NCI-H82 treated with DMSO at 0.1 percent for 48 hours (cell line): Measurements from ENCODE around the gene SORCS1.

Source experiments
- DNase-seq: peaks from one replicate; lab custom pipeline; 2025; ENCODE audit not compliant: unreplicated experiment; lab: John Stamatoyannopoulos, UW

Gene SORCS1

GRCh38 chr10:107163881-107164861, at the start of gene SORCS1:
Gene SORCS1, minus strand, starts transcription at chr10:107164706.
- no peak for DNase-seq

GRCh38 chr10:107214261-107214660, 49.8 kb upstream of the SORCS1 start:
- DNase-seq: no peak

GRCh38 chr10:107213861-107214260, 49.4 kb upstream of the SORCS1 start:
- no peak for DNase-seq

- no peak for DNase-seq
These were observed 42.3 kb upstream of the SORCS1 start for GRCh38 chr10:107206833-107207232.

- no peak for DNase-seq
These were observed 5.0 kb upstream of the SORCS1 start for GRCh38 chr10:107169516-107169915.

GRCh38 chr10:107168738-107169137, 4.2 kb upstream of the SORCS1 start:
- DNase-seq: no peak

GRCh38 chr10:107166403-107166802, 1.9 kb upstream of the SORCS1 start:
- DNase-seq: no peak

GRCh38 chr10:107164992-107165391, 486 bp upstream of the SORCS1 start:
- no peak for DNase-seq

- no peak for DNase-seq
These were observed 1.2 kb downstream of the SORCS1 start for GRCh38 chr10:107163076-107163855.

GRCh38 chr10:107160866-107161265, 3.6 kb downstream of the SORCS1 start:
- DNase-seq: no peak

- no peak for DNase-seq
These were observed 4.6 kb downstream of the SORCS1 start for GRCh38 chr10:107159871-107160270.

- no peak for DNase-seq
These were observed 7.4 kb downstream of the SORCS1 start for GRCh38 chr10:107157071-107157470.

GRCh38 chr10:107152087-107152486, 12.4 kb downstream of the SORCS1 start:
- DNase-seq: no peak

- DNase-seq: no peak
These were observed 15.6 kb downstream of the SORCS1 start for GRCh38 chr10:107148906-107149305.

GRCh38 chr10:107144490-107144889, 20.0 kb downstream of the SORCS1 start:
- no peak for DNase-seq

- no peak for DNase-seq
These were observed 22.9 kb downstream of the SORCS1 start for GRCh38 chr10:107141524-107142061.

- no peak for DNase-seq
These were observed 25.3 kb downstream of the SORCS1 start for GRCh38 chr10:107139237-107139636.

- no peak for DNase-seq
These were observed 30.9 kb downstream of the SORCS1 start for GRCh38 chr10:107133656-107134055.

- DNase-seq: no peak
These were observed 35.5 kb downstream of the SORCS1 start for GRCh38 chr10:107129000-107129399.

GRCh38 chr10:107126512-107127065, 37.9 kb downstream of the SORCS1 start:
- DNase-seq: no peak

- DNase-seq: no peak
These were observed 41.8 kb downstream of the SORCS1 start for GRCh38 chr10:107122703-107123102.
